SK-N-MC (cell line): Measurements from ENCODE around the gene HERPUD2.
A peak's percentile ranks its signal among the peaks of the same experiment; 100 is the strongest.
"Not testable (repeated sequence)": the region's sequence is repeated elsewhere in the genome, so short reads cannot be mapped to it uniquely, and the experiment has no call there.

Source experiments
- DNase-seq: peaks from one replicate; pipeline ENCODE4 v3.0.0-alpha.2; 2011; ENCODE audit warnings: low read depth, low spot score
- H3K27ac ChIP-seq: fragments of 200-600 bp; sonication (generic); 2 replicates; pipeline ENCODE4 v1.5.1; 2016; ENCODE audit warnings: mixed run types
- H3K36me3 ChIP-seq: fragments of 200-600 bp; sonication (generic); 2 replicates; pipeline ENCODE4 v1.6.1; 2017; ENCODE audit warnings: antibody characterized with exemption, low read length, mixed read lengths; ENCODE audit not compliant: insufficient read depth
- H3K4me3 ChIP-seq: fragments of 200-600 bp; sonication (generic); 2 replicates; pipeline ENCODE4 v1.5.1; 2016
- H3K9ac ChIP-seq: fragments of 200-600 bp; sonication (generic); 2 replicates; pipeline ENCODE4 v1.8.0; 2017; ENCODE audit warnings: mixed run types, mixed read lengths; ENCODE audit not compliant: insufficient read length
- H3K9me3 ChIP-seq: fragments of 200-600 bp; sonication (generic); 2 replicates; pipeline ENCODE4 v1.6.1; 2017; ENCODE audit warnings: low read depth, mild to moderate bottlenecking, antibody characterized with exemption, low read length, moderate library complexity, mixed read lengths
- EZH2 ChIP-seq: fragments of 200-600 bp; sonication (generic); IDR thresholded peaks from one replicate; pipeline ENCODE4 v1.6.1; 2017; ENCODE audit warnings: antibody characterized with exemption
- FOXP2 ChIP-seq: optimal IDR thresholded peaks from 2 replicates; pipeline ENCODE3; 2011; ENCODE audit warnings: mild to moderate bottlenecking, moderate library complexity; ENCODE audit not compliant: insufficient read depth; ENCODE audit errors: extremely low read length, control extremely low read depth
- POLR2AphosphoS5 ChIP-seq: IDR thresholded peaks from 2 replicates; pipeline ENCODE4 v1.6.1; 2012; ENCODE audit warnings: mild to moderate bottlenecking, low read depth, low read length, borderline replicate concordance

The HERPUD2 gene

GRCh38 chr7:35695473-35695850 lies 527 bp upstream of the HERPUD2 start:
- H3K4me3 ChIP-seq = peak overlapping the region; percentile 99
- peak overlapping the region; percentile 97 for H3K9ac ChIP-seq
- H3K9me3 ChIP-seq = no peaks in the 10 kb centered on the region
- no peak for TF ChIP-seq POLR2AphosphoS5
- no peaks in the 10 kb centered on the region for H3K36me3 ChIP-seq
- peak overlapping the region; percentile 70 for H3K27ac ChIP-seq
- DNase-seq = no peak

GRCh38 chr7:35694161-35694783 lies 663 bp downstream of the HERPUD2 start:
- TF ChIP-seq FOXP2 (no peak), EZH2 (no peak), POLR2AphosphoS5 (no peak)
- H3K9ac ChIP-seq = peak overlapping the region; percentile 97
- no peaks in the 10 kb centered on the region for H3K9me3 ChIP-seq
- no peak for DNase-seq
- H3K4me3 ChIP-seq = peak overlapping the region; percentile 99
- no peak overlapping the region for H3K27ac ChIP-seq
- H3K36me3 ChIP-seq = no peaks in the 10 kb centered on the region

- TF ChIP-seq POLR2AphosphoS5 (no peak), FOXP2 (no peak), EZH2 (no peak)
- no peaks in the 10 kb centered on the region for H3K36me3 ChIP-seq
- H3K27ac ChIP-seq = peak overlapping the region; percentile 15; the same call in 1 of the 2 replicates
- H3K4me3 ChIP-seq = peak overlapping the region; percentile 99
- H3K9ac ChIP-seq = no peak overlapping the region
- no peaks in the 10 kb centered on the region for H3K9me3 ChIP-seq
- no peak for DNase-seq
These were observed 3.1 kb downstream of the HERPUD2 start for GRCh38 chr7:35691827-35692307.

- Histone ChIP-seq H3K27ac (no peak overlapping the region), H3K9ac (no peak overlapping the region)
- no peak for TF ChIP-seq POLR2AphosphoS5
- TF ChIP-seq FOXP2 = no peak
- TF ChIP-seq EZH2 = no peak
These were observed 3.6 kb downstream of the HERPUD2 start for GRCh38 chr7:35691366-35691765.

GRCh38 chr7:35690614-35691013 lies 4.3 kb downstream of the HERPUD2 start:
- H3K9me3 ChIP-seq, H3K36me3 ChIP-seq, H3K9ac ChIP-seq, DNase-seq, H3K27ac ChIP-seq, H3K4me3 ChIP-seq: not testable (repeated sequence)

More at GRCh38 chr7:35691366-35691765, 3.6 kb downstream of the HERPUD2 start:
- DNase-seq = no peak
- H3K9me3 ChIP-seq = no peaks in the 10 kb centered on the region
- peak overlapping the region; percentile 99; the same call in 1 of the 2 replicates for H3K4me3 ChIP-seq
- H3K36me3 ChIP-seq = no peaks in the 10 kb centered on the region

- TF ChIP-seq FOXP2 = no peak
- Histone ChIP-seq H3K9me3 (no peaks in the 10 kb centered on the region), H3K27ac (no peak overlapping the region), H3K36me3 (no peaks in the 10 kb centered on the region), H3K9ac (no peak overlapping the region), H3K4me3 (no peak overlapping the region)
- DNase-seq = no peak
These were observed 9.2 kb downstream of the HERPUD2 start for GRCh38 chr7:35685781-35686180.

GRCh38 chr7:35681231-35682029 lies 13.5 kb downstream of the HERPUD2 start:
- no peak overlapping the region for H3K27ac ChIP-seq
- no peak for TF ChIP-seq EZH2
- TF ChIP-seq FOXP2 = no peak
- no peak for TF ChIP-seq POLR2AphosphoS5
- no peak overlapping the region for H3K9ac ChIP-seq
- H3K4me3 ChIP-seq = no peak overlapping the region
- H3K9me3 ChIP-seq = no peaks in the 10 kb centered on the region
- DNase-seq = no peak
- no peaks in the 10 kb centered on the region for H3K36me3 ChIP-seq

- TF ChIP-seq EZH2 = no peak
- no peak for TF ChIP-seq FOXP2
- TF ChIP-seq POLR2AphosphoS5 = no peak
- H3K9me3 ChIP-seq = no peaks in the 10 kb centered on the region
- no peak overlapping the region for H3K4me3 ChIP-seq
- DNase-seq = no peak
- no peaks in the 10 kb centered on the region for H3K36me3 ChIP-seq
- H3K9ac ChIP-seq = no peak overlapping the region
- no peak overlapping the region for H3K27ac ChIP-seq
These were observed 14.4 kb downstream of the HERPUD2 start for GRCh38 chr7:35680403-35681013.
